ENCODE results near the gene CD59. TPM values are rescaled to one million over a fixed set of nuclear protein-coding genes. Genes with fewer than 3 reads are reported as not detected.

CD59 gene
- total and polyA plus RNA-seq, 2 of the 13 experiments (the other 11 are each of a cell fraction or from before 2014, with no cell fraction given), result 127 to 289 TPM

- TF ChIP-seq HMGXB3 (CRISPR knock-in tag; IDR thresholded peaks at IDR 0.05; ENCODE audit: borderline replicate concordance), result peak; percentile 43; the same call in 1 of the 2 replicates
- no peak for TF ChIP-seq ZNF569 (CRISPR knock-in tag; IDR thresholded peaks at IDR 0.05; ENCODE audit: borderline replicate concordance)
- TF ChIP-seq ZNF720 (CRISPR knock-in tag; IDR thresholded peaks at IDR 0.05), result no peak
- peak; percentile 90 for TF ChIP-seq EP300 (IDR thresholded peaks at IDR 0.05; ENCODE audit: low read depth in 2 of 2, low read length in 2 of 2)
- peak; percentile 83 for TF ChIP-seq EP300 (CRISPR knock-in tag; IDR thresholded peaks at IDR 0.05; ENCODE audit: borderline replicate concordance)
- no peak for TF ChIP-seq ZNF883 (CRISPR knock-in tag; IDR thresholded peaks at IDR 0.05; ENCODE audit: not compliant biosample characterization)
- TF ChIP-seq GATAD1 (CRISPR knock-in tag; IDR thresholded peaks at IDR 0.05), result peak; percentile 53; the same call in 1 of the 2 replicates
- 0 out of 2 replicates have a peak, but pooled peaks have one; percentile 38 for TF ChIP-seq ZBTB43 (CRISPR knock-in tag; conservative IDR thresholded peaks at IDR 0.05)
- TF ChIP-seq ZC3H4 (CRISPR knock-in tag; IDR thresholded peaks at IDR 0.05; ENCODE audit: borderline replicate concordance), result no peak
- TF ChIP-seq ZBTB38 (CRISPR knock-in tag; IDR thresholded peaks at IDR 0.05), result no peak
- TF ChIP-seq ZNF709 (CRISPR knock-in tag; IDR thresholded peaks at IDR 0.05), result peak; percentile 35; the same call in 1 of the 2 replicates
- TF ChIP-seq ZNF670 (CRISPR knock-in tag; IDR thresholded peaks at IDR 0.05; ENCODE audit: borderline replicate concordance), result no peak
- TF ChIP-seq ZBTB2 (CRISPR knock-in tag; IDR thresholded peaks at IDR 0.05; ENCODE audit: low read depth), result no peak
- TF ChIP-seq ZNF562 (CRISPR knock-in tag; IDR thresholded peaks at IDR 0.05; ENCODE audit: borderline replicate concordance), result no peak
- TF ChIP-seq ZNF687 (CRISPR knock-in tag; IDR thresholded peaks at IDR 0.05), result peak; percentile 69
- no peak for TF ChIP-seq EEA1 (CRISPR knock-in tag; IDR thresholded peaks at IDR 0.05; ENCODE audit: borderline replicate concordance)
- TF ChIP-seq ATAD3A (CRISPR knock-in tag; IDR thresholded peaks at IDR 0.05), result no peak
- TF ChIP-seq POLR2A (IDR thresholded peaks at IDR 0.05; ENCODE audit: insufficient read depth in 1 of 2, low read depth in 2 of 2, low read length in 2 of 2), result peak; percentile 73 to 87
- TF ChIP-seq ZNF24 (IDR thresholded peaks at IDR 0.05), result no peak
Measured at GRCh38 chr11:33699515-33700062, 36.6 kb downstream of the CD59 start (continued).

All from HepG2 (cell line).